Sigmoid colon (tissue), 7 donors: ENCODE data around the gene PPP1R14D. TPM values are rescaled to one million over a fixed set of nuclear protein-coding genes. Genes with fewer than 3 reads are reported as not detected.

Source experiments
- DNase-seq: peaks from one replicate; pipeline ENCODE4 v3.0.0-alpha.2; 2019
- H3K27ac ChIP-seq, 4 donors: fragments of 200-600 bp; sonication (generic); one replicate each; pipeline ENCODE4 v1.5.1; 2016 to 2019; ENCODE audit warnings: mild to moderate bottlenecking in 1 of 4
- H3K27me3 ChIP-seq, 3 donors: fragments of 200-600 bp; sonication (generic); one replicate each; pipeline ENCODE4 v1.5.1; 2019; ENCODE audit warnings: mild to moderate bottlenecking in 1 of 3
- H3K36me3 ChIP-seq, 4 donors: fragments of 200-600 bp; sonication (generic); one replicate each; pipeline ENCODE4 v1.5.1; 2016 to 2019
- H3K4me1 ChIP-seq, 4 donors: fragments of 200-600 bp; sonication (generic); one replicate each; pipeline ENCODE4 v1.5.1; 2017 to 2019
- H3K4me3 ChIP-seq, 4 donors: fragments of 200-600 bp; sonication (generic); one replicate each; pipeline ENCODE4 v1.5.1; 2017 to 2019; ENCODE audit warnings: mild to moderate bottlenecking in 2 of 4, moderate library complexity in 1 of 4
- H3K9me3 ChIP-seq, 4 donors: fragments of 200-600 bp in 3 of 4; sonication (generic) in 3 of 4; one replicate each; pipeline versions ENCODE4 v1.5.1 to v1.6.1; 2013 to 2019
- CTCF ChIP-seq, 4 experiments: fragments of 450-650 bp in 3 of 4; fragments of 200-600 bp in 1 of 4; IDR thresholded peaks; one replicate each; pipeline ENCODE4 v1.5.1; 2016 to 2019; ENCODE audit warnings: antibody characterized with exemption in 4 of 4, mild to moderate bottlenecking in 3 of 4, moderate library complexity in 2 of 4
- EP300 ChIP-seq, 4 donors: sonication (generic); formaldehyde crosslinking; IDR thresholded peaks; one replicate each; pipeline ENCODE4 v1.6.1; 2017; ENCODE audit warnings: antibody characterized with exemption in 4 of 4
- POLR2A ChIP-seq, 2 donors: fragments of 450-650 bp; IDR thresholded peaks; one replicate each; pipeline ENCODE4 v1.6.1; 2016; ENCODE audit warnings: antibody characterized with exemption in 2 of 2, mild to moderate bottlenecking in 2 of 2, moderate library complexity in 2 of 2
- POLR2AphosphoS5 ChIP-seq, 4 donors: sonication (generic); formaldehyde crosslinking; IDR thresholded peaks; one replicate each; pipeline ENCODE4 v1.6.1; 2017; ENCODE audit warnings: antibody characterized with exemption in 4 of 4
- whole genome bisulfite sequencing, 2 donors: extraction: QIAGEN DNeasy Blood & Tissue Kit; methylation state at CpG; one replicate each; pipeline ENCODE4 v1.1.7; 2013; 5-methylcytosine and 5-hydroxymethylcytosine counted together
- intact Hi-C: fragments of 100-400 bp; cut with DNase I; formaldehyde crosslinking; loops from one replicate; pipeline ENCODE4 v1.15.1; 2023
- polyA plus RNA-seq, 3 donors: library from polyadenylated mRNA; stranded (reverse); fragments of 200-250 nt; gene quantifications; one replicate each; pipeline ENCODE4 v1.2.3, GENCODE V29; 2013
- total RNA-seq, 4 donors: library from RNA; depleted of rRNA; stranded (reverse); fragments of >200 nt; gene quantifications; one replicate each; pipeline ENCODE4 v1.1.0, GENCODE V29; 2016
- donor health status: healthy with polysubstance abuse.
- donor health status: Bipolar disorder and iron deficiency.
- donor health status: healthy.

Gene PPP1R14D
- total and polyA plus RNA-seq, 7 donors = 211 to 395 (median 212) TPM; not detected in 4

- H3K27ac ChIP-seq = no peak overlapping the region
- TF ChIP-seq EP300 (IDR thresholded peaks at IDR 0.05) = no peak
- TF ChIP-seq POLR2AphosphoS5 (IDR thresholded peaks at IDR 0.05) = no peak
- no peak for TF ChIP-seq POLR2A (IDR thresholded peaks at IDR 0.05)
- no peak for TF ChIP-seq CTCF (IDR thresholded peaks at IDR 0.05)
- intact Hi-C loops = no loop called here
- peaks cover 34 to 85% (median 56%) of the 10 kb centered on the region in 4 donors for H3K36me3 ChIP-seq
- no peak for DNase-seq
- H3K4me3 ChIP-seq = no peak overlapping the region
- H3K9me3 ChIP-seq = no peaks in the 10 kb centered on the region
- no peaks in the 10 kb centered on the region for H3K4me1 ChIP-seq
- H3K27me3 ChIP-seq = no peaks in the 10 kb centered on the region
- WGBS, 2 donors = 81 to 84% methylated on average over 11 of the region's 11 CpGs
Measured at GRCh38 chr15:40776537-40777141, 51.9 kb downstream of the PPP1R14D start.

- no peaks in the 10 kb centered on the region for H3K27me3 ChIP-seq
- no peak overlapping the region for H3K27ac ChIP-seq
- TF ChIP-seq POLR2A (IDR thresholded peaks at IDR 0.05) = no peak
- no peak for TF ChIP-seq EP300 (IDR thresholded peaks at IDR 0.05)
- no peak for TF ChIP-seq POLR2AphosphoS5 (IDR thresholded peaks at IDR 0.05)
- no peak for TF ChIP-seq CTCF (IDR thresholded peaks at IDR 0.05)
- intact Hi-C loops = no loop called here
- H3K36me3 ChIP-seq = peaks cover 34 to 92% (median 56%) of the 10 kb centered on the region in 4 donors
- H3K4me3 ChIP-seq = no peak overlapping the region
- DNase-seq = no peak
- no peaks in the 10 kb centered on the region for H3K4me1 ChIP-seq
- no peaks in the 10 kb centered on the region for H3K9me3 ChIP-seq
- WGBS, 2 donors = 95 to 97% methylated on average over 14 of the region's 14 CpGs
Measured at GRCh38 chr15:40775740-40776536, 52.6 kb downstream of the PPP1R14D start.

- Histone ChIP-seq H3K4me3 (no peak overlapping the region), H3K27ac (no peak overlapping the region), H3K36me3 (peaks cover 34 to 96% (median 56%) of the 10 kb centered on the region in 4 donors), H3K9me3 (no peaks in the 10 kb centered on the region), H3K27me3 (no peaks in the 10 kb centered on the region), H3K4me1 (peaks cover 0 to 3% (median 1%) of the 10 kb centered on the region in 4 donors)
- TF ChIP-seq POLR2A (IDR thresholded peaks at IDR 0.05) = no peak
- TF ChIP-seq EP300 (IDR thresholded peaks at IDR 0.05) = no peak
- TF ChIP-seq CTCF (IDR thresholded peaks at IDR 0.05) = no peak
- TF ChIP-seq POLR2AphosphoS5 (IDR thresholded peaks at IDR 0.05) = no peak
- WGBS, 2 donors = 93 to 96% methylated on average over 10 of the region's 10 CpGs
- intact Hi-C loops = no loop called here
- no peak for DNase-seq
Measured at GRCh38 chr15:40775007-40775406, 53.5 kb downstream of the PPP1R14D start.

- intact Hi-C loops = no loop called here
- Histone ChIP-seq H3K27ac (no peak overlapping the region), H3K27me3 (no peaks in the 10 kb centered on the region), H3K4me1 (peaks cover 0 to 14% (median 12%) of the 10 kb centered on the region in 4 donors), H3K9me3 (no peaks in the 10 kb centered on the region), H3K4me3 (no peak overlapping the region), H3K36me3 (peaks cover 29 to 85% (median 47%) of the 10 kb centered on the region in 4 donors)
- TF ChIP-seq EP300 (IDR thresholded peaks at IDR 0.05) (no peak), POLR2AphosphoS5 (IDR thresholded peaks at IDR 0.05) (no peak), CTCF (IDR thresholded peaks at IDR 0.05) (no peak), POLR2A (IDR thresholded peaks at IDR 0.05) (no peak)
- DNase-seq = no peak
- WGBS, 2 donors = 96% methylated on average over 6 of the region's 6 CpGs
Measured at GRCh38 chr15:40773902-40774301, 54.6 kb downstream of the PPP1R14D start.
